Activated CD4-positive, alpha-beta T cell treated with anti-CD3 and anti-CD28 coated beads, Interleukin-2, amount 50 U/mL, for 16 hours (primary cell): Measurements from ENCODE around the gene TLR9.
A peak's percentile ranks its signal among the peaks of the same experiment; 100 is the strongest.

Experiments
- DNase-seq: peaks from one replicate; pipeline ENCODE4 v3.0.0-alpha.2; 2020

TLR9 gene

DNA sequence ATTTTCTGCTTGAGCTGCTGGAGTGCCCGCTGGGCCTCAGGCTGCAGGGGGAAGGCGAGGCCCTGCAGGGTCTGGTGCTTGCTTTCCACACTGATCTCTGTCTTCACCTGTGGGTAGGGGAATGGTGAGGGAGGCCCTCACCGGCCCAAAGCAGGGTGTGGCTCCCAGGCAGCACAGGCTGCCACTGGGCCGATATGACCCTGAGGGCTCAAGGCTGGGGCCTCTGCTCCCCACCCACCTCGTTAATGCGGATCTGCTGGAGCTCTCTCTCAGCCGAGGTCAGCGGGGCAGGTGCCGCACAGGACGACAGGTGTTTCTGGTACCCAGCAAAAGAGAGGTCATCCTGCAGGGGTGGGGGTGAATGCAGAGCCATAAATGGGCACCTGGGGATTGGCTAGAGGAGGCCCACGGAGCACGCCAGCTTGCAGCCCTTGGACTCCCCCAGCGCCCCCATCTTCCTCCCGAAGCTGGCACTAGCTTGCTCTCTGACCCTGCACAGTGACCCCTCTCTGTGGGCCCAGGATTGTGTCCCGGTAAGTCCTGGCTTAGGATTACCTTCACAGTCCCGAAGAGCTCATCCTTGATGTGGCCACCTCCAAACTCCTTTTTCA is 5.5 kb upstream of the TLR9 start:
- no peak for DNase-seq

DNA sequence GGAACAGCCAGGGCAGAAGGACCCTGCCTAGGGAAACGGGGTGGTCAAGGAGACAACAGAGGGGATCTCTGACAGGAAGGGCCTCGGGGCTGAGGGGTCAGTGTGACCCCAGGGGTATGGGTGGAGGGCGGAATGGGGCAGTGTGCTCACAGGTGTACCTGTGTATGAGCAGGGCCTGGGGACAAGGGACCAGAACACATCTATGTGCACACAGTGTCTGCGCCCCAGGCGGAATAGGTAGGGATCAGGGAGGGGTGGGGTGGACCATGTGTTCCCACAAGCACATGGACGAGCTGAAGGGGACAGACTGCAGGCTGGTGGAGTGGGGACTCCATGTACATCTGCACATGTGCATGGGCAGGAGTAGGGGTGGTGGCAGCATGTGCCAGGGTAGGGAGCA is 5.0 kb upstream of the TLR9 start:
- DNase-seq: no peak

DNA sequence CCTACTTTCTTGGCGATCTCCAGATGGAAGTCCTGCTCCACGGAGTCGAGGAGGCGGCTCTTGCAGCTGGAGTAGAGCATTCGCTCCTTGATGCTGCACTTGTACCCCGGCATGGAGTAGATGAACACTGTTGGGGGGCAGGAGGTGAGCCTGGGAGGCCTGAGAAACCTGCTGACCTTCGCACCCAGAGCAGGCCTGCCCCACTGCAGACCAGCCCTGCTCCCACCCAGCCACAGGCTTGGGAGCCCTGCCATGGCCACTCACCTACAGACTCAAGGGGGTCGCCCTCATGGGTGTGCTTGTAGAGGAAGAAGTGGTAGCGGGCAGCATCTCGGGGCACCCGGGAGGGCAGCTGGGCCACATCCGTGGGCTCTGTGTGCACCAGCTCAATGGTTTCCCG is 4.2 kb upstream of the TLR9 start:
- no peak for DNase-seq

DNA sequence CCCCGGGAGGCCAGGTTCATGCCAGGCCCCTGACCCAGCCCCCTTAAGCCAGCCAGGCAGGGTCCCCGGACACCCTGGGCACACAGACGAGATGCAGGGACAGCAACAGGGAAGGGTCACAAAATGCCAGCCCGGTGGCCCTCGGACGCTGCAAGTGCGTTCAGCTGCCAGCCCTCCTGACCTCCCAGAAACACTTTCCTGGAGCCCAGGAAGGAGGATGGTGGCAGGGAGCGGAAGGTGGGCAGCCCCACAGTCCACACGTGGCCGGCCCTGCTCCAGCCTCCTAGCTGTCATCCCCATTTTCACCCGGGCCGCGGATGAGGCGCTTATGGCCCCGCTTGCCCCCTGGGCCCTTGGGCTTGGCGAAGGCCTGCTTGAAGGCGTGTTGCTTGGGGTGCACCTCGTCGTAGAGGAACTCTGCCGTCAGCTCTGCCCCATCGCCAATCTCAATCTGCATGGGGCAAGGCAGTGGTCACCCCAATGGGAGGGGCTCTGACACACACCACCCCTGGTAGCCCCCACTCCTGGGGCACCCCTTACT is 3.4 kb upstream of the TLR9 start:
- no peak for DNase-seq

DNA sequence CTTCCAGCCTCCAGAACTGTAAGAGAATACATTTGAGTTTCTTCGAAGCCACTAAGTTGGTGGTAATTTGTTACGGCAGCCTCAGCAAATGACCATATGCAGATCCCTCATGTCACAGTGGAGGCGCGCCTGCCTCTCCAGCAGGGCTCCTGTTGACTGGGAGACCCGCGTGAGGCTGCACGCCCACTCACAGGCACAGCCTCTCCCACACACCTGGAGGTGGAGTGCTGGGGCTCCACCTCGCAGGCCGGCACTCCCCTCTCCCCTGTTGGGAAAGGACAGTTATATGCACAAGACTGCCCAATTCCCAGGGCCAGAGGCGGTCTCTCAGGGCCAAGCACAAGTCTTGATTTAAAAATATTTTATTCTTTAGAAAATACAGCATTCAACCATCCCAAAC is 2.8 kb upstream of the TLR9 start:
- no peak for DNase-seq

DNA sequence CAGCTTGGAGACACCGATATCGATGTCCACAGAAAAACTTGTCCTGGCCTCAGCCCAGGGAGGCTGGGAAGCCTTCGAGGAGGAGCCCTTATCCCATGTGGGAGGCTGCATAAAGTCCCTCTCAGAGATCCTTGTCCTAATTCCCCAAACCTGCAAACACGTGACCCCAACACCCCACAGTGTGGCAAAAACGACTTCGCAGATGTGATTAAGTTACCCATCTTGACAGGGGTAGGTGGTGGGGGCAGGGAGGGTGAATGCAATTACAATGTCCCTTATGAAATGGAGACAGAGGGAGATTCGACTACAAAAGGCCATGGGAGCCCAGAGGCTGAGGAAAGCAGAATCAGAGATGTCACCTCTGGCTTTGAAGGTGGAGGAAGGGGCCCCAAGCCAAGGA is 2.3 kb upstream of the TLR9 start:
- no peak for DNase-seq

DNA sequence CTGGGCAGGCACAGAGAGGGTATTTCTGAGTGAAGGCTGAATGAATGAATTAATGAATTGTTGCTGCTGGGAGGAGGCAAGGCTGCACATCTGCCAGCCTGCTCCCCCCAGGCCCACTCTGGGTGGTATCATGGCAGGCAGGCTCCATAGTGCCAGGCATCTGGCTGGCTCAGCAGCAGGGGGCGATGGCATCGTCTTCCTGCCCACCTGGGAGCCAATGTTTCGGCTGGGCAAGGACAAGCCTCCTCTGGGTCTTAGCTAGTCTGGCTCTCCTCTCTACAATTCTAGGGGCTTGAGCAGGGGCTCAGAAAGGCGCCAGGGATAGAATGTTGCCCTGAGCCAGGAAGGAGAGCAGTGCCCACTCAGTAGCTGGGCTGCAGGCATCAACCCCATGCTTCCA is 1.7 kb upstream of the TLR9 start:
- DNase-seq: no peak

DNA sequence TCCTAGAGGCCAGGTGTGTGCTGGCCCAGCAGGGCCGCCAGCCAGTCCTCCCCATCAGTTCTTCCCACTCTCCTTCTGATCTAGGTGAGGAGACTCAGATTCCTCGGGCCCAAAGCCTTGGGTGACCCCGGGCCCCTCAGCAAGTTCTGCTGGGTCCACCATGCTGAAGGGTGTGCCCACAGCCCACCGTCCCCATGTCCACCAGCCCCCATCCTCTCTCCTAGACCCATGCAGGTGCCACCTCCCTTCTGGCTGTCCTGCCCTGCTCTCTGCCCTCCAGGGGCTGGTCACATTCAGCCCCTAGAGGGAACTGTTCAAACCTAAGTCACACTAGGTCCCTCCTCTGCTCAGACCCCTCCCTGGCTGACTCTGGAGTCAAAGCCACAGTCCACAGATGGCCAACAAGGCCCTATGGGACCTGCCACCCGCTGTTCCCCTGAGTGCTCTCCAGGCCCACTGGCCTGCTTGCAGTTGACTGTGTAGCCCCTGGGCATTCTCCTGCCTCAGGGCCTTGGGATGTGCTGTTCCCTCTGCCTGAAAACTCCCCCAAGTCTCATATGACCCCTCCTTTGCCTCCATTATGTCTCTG is 878 bp upstream of the TLR9 start:
- no peak for DNase-seq

DNA sequence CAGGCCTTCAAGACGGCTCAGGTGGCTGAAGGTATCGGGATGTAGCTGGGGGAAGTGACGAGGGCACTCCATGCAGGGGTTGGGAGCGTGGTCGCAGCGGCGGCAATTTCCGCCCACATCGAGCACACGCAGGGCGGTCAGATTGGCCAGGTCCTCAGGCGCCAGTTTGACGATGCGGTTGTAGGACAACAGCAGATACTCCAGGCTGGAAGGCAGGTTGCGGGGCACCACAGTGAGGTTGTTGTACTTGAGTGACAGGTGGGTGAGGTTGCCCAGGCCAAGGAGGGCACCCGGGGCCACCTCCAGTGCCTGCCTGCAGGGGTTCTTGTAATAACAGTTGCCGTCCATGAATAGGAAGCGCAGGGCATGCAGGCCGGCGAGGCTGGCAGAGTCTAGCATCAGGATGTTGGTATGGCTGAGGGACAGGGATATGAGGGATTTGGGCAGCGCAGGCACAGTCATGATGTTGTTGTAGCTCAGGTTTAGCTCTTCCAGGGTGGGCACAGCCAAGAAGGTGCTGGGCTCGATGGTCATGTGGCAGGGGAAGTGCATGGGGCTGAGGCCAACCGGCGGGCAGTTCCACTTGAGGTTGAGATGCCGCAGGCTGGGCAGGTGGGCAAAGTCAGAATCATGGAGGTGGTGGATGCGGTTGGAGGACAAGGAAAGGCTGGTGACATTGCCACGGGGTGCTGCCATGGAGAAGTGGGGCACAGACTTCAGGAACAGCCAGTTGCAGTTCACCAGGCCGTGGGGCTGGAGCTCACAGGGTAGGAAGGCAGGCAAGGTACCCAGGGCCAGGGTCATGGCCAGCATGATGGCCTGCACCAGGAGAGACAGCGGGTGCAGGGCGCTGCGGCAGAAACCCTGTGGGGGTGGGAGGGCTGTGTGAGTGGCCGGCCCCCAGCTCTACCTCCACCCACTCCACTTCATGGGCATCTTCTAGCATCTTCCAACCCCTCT is 1.7 kb downstream of the TLR9 start:
- no peak for DNase-seq

DNA sequence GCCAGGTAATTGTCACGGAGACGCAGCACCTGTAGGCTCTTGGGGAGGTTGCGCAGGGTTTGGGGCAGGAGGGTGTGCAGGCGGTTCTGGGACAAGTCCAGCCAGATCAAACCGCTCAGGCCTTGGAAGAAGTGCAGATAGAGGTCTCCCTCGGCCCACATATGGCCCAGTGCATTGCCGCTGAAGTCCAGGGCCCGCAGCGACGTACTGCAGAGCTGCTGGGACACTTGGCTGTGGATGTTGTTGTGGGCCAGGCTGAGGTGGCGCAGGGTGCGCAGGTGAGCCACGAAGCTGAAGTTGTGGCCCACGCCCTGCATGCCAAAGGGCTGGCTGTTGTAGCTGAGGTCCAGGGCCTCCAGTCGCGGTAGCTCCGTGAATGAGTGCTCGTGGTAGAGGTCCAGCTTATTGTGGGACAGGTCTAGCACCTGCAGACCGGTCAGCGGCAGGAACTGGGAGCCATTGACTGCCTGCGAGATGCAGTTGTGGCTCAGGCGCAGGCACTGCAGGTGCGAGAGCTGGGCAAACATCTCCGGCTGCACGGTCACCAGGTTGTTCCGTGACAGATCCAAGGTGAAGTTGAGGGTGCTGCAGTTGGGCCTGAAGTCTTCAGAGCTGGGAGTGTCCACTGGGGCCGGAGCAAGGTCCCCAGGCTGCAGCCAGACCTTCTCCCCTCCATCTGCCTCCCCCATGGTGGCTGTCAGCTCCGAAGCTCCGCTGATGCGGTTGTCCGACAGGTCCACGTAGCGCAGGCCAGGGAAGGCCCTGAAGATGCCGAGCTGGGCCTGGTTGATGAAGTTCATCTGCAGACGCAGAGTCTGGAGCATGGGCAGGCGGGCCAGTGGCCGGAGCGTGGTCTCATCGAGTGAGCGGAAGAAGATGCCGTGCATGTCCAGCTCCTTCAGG is 2.9 kb downstream of the TLR9 start:
- DNase-seq: no peak

DNA sequence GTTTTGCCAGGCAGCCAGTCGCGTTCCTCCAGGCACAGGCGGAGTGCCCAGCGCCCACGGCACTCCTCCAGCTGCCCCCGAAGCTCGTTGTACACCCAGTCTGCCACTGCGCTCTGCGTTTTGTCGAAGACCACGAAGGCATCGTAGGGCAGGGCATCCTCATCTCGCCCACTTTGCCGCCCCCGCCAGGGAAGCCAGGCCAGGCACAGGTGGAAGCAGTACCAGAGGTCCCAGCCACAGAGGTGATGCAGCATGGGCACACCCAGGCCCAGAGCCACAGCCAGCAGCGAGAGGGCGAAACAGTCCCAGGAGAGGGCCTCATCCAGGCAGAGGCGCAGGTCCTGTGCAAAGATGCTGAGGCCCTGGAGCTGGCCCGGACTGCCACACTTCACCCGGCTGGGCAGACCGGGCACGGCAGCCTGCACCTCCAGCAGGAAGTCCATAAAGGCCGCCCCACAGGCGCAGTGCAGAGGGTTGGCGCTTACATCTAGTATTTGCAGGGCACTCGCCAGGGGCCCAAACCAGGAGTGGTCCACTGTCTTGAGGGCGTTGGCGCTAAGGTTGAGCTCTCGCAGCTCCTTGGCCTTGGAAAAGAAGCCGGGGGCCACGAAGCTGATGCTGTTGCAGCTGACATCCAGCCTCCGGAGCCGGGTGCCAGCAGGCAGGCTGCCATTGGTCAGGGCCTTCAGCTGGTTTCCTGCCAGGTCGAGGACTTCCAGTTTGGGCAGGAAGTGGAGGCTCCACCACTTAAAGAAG is 3.7 kb downstream of the TLR9 start:
- peak; percentile 57 for DNase-seq

DNA sequence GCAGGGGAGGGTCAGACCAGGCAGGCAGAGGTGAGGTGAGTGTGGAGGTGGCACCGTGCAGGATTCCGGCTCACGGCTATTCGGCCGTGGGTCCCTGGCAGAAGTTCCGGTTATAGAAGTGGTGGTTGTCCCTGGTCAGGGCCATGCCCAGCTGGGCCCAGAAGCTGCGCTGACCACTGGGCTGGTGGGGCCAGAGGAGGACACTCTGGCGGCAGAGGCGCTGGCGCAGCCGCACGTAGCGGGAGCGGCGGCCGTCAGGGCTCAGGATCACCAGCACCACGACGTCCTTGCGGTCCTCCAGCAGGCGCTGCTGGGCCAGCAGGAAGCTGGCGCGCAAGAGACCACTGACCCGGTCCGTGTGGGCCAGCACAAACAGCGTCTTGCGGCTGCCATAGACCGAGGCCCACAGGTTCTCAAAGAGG is 4.3 kb downstream of the TLR9 start:
- no peak for DNase-seq

DNA sequence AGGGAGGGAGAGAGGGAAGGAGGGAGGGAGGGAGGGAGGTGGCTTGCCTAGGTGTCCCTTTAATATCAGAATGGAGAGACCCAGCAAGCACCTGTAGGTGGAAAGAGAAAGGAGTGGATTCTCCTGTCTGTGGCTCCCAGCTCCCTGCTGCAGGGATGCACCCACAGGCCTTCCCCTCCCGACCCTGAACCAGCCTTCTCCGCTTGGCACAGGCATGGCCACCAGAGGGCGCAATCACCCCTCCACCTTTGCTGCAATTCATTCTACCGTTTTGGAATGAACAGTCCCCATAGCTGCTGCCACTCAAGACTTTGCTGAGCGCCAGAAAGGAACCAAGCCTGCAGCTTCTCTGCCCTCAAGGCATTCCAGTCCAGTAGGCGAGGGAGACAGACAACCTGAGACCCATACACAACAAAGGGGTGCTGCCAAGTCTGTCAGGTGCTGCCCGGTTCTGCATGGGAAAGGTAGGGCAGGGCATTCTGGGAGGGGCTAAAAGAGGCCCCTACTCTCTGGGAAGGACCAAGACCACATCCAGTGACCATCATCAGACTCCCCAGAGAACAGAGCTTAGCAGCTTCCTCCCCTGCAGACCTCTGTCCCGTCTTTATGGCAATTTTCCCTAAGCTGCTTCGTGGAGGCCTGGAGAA is 4.9 kb downstream of the TLR9 start:
- DNase-seq: peak; percentile 87

DNA sequence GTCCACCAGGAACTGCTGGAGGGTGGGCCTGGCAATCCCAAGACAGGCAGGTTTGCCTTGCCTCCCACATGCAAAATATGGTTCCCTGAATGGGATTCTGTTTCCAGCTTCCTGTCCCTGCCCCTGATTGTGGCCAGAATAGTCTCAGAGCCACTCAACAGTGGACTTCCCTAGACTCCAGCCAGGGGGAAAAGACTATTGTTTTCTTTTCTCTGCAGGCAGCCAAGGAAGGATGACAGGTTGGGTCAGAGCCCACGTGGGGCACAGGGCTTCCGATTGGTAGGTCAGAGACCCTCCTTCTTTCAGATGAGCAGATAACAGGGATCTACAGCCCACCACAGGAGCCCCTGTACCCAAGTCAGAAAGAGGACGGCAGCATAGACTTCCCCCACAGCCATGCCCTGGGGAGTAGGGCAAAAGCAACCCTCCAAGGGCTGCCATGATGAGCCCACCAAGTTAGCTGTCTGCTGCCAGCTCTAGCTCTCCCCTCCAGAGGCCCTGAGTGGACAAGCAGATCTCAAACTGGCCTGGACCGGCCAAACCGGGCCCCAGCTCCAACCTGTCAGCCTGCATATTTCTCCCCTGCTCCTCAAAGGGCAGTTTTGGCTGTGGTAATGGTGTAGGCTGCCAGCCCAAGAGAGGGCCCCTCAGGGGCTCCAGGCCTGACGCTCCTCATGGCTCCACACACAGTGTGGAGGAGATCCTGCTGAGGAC is 6.4 kb downstream of the TLR9 start:
- DNase-seq: no peak

DNA sequence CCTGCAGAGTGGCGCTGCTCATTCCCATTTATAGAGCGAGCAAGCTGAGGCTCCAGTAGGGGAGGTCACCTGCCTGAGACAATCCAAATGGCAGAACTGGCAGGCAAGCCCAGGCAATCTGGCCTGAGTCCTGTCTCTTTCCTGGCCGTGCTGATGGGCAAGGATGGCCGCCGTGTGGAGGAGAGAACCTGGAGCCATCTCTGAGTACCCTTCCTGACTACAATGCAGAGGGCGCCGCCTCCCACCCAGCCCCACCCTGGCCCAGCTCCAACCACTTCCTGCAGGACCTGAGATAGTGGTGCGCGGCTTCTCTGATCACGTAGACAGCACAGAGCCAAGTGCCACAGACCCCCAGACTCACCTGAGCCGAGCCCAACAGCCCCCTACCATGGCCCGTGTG is 7.0 kb downstream of the TLR9 start:
- DNase-seq: no peak

DNA sequence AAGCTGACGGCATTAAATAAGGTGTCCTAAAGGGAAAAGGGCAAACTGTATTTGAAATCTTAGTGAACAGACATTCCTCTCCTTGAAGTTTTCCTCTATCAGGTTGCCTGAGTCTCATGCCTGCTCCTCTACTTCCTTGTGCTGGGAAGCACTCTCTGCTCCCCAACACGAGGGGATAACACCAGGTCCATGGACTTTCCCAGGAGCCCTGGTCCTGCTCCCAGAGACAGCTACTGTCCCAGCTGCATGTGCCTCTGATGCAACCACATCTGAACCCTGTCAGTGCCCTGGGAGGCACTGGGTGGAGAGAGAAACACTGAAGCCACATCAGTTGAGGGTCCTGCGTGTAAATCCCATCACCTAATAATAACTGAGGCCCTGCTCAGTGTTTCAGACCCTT is 7.4 kb downstream of the TLR9 start:
- DNase-seq: no peak

DNA sequence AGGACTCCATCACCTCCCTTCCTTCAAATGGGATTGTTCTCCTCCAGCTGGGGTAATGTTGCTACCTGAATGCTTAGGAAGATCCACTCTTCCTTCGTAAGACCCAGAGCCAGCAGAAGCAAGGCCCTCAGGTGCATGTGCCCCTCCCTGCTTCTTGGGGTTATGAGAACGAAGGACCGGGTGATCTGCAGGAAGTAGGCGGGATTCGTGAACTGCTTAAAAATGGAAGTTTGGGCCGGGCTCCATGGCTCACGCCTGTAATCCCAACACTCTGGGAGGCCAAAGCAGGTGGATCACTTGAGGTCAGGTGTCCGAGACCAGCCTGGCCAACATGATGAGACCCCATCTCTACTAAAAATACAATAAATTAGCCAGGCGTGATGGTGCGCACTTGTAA is 8.0 kb downstream of the TLR9 start:
- no peak for DNase-seq

DNA sequence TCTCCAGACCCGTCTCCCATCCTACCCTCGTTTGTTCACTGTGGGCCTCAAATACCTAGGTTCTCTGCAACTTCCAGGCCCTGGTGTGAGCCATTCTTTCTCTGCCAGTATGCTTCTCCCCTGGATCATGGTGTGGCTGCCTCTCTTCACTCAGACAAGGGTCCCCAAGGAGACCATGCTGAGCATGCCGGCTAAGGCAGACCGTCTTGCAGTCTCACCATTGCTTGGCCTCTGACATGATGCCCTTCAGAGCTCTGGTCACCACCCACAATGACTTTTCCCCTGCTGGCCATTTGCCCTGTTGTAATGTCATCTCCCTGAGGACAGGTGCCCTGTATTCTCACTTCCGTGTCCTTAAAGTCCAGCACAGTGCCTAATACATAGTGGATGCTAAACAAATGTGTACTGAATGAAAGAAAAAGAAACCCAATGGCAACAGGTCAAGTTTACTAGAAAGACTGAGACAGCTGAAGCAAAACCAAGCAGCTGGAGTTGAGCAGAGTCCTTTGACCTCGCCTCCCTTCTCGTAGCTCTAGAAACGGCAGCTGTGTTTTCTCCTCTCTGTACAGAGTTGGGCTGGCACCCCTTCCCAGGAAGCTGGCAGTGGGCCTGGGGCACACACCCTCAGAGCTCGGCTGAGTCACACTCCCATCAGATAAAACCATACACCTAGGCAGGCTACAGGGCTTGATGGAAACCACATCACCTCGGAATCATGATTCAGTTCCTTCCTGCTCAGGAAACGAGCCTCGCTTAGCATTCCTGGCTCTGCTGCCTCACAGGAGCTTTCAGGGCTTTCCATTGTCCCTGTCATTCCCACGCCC is 8.6 kb downstream of the TLR9 start:
- DNase-seq: peak; percentile 56

DNA sequence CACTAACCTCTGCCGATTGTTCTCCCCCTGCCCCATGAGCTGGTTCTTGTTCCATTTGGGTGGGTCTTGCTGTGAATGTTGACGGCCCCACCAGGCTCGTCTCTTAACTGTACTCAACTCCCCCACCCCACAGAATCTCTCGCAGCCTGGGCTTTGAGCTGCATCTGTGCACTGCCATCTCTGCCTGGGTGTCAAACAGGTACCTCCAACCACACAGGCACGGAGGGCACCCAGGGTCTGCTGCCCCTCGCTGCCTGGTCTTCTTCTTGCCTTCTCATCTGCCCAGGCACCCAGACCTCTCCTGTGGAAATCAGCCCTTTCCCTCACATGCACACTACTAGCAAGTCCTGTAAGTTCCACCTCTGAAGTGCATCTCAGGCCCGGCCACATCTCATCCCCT is 10.1 kb downstream of the TLR9 start:
- no peak for DNase-seq

DNA sequence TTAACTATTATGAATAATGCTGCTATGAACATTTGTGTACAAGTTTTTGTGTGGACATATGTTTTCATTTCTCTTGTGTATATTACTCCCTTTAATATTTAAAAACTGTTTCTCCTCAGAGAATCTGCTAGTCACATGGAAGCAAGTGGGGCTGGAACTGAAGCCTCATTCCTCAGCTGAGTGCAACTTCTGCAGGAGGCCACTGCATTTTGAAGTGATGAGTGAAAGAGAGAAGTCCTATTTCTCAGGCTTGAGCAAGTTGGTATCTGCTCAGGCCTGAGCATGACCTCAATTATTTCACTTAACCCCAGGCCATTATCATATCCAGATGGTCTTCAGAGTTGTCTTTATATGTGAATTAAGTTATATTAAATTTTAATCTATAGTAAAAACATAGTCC is 11.5 kb downstream of the TLR9 start:
- no peak for DNase-seq
